Measurements from ENCODE around the gene PTH2R.
"Not testable (repeated sequence)": the region's sequence is repeated elsewhere in the genome, so short reads cannot be mapped to it uniquely, and the experiment has no call there.

GRCh38 chr2:208481945-208482344, 75.4 kb downstream of the PTH2R start:
- TF ChIP-seq, protein P1, sequence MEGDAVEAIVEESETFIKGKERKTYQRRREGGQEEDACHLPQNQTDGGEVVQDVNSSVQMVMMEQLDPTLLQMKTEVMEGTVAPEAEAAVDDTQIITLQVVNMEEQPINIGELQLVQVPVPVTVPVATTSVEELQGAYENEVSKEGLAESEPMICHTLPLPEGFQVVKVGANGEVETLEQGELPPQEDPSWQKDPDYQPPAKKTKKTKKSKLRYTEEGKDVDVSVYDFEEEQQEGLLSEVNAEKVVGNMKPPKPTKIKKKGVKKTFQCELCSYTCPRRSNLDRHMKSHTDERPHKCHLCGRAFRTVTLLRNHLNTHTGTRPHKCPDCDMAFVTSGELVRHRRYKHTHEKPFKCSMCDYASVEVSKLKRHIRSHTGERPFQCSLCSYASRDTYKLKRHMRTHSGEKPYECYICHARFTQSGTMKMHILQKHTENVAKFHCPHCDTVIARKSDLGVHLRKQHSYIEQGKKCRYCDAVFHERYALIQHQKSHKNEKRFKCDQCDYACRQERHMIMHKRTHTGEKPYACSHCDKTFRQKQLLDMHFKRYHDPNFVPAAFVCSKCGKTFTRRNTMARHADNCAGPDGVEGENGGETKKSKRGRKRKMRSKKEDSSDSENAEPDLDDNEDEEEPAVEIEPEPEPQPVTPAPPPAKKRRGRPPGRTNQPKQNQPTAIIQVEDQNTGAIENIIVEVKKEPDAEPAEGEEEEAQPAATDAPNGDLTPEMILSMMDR (conservative IDR thresholded peaks at IDR 0.05; ENCODE audit: low read depth, low read length), result not testable (repeated sequence)
- TF ChIP-seq EZH2 (IDR thresholded peaks at IDR 0.05; ENCODE audit: borderline replicate concordance, low read depth, low read length, poor library complexity, severe bottlenecking), result not testable (repeated sequence)
